GM21526 (cell line): ENCODE results near the gene PARD6G.
"Not testable (repeated sequence)": the region's sequence is repeated elsewhere in the genome, so short reads cannot be mapped to it uniquely, and the experiment has no call there.

ENCODE experiments used
- ATAC-seq: cut with Tn5 transposase; IDR thresholded peaks from one replicate; pipeline ENCODE4 v1.9.1; 2021; ENCODE audit warnings: moderate library complexity; ENCODE audit not compliant: unreplicated experiment, low FRiP score

PARD6G gene

GRCh38 chr18:80241919-80242777 lies 5.2 kb downstream of the PARD6G start:
- ATAC-seq: no peak

- ATAC-seq: no peak
Observed at GRCh38 chr18:80239830-80240229, 7.5 kb downstream of the PARD6G start.

GRCh38 chr18:80238651-80239260 lies 8.6 kb downstream of the PARD6G start:
- no peak for ATAC-seq

DNA sequence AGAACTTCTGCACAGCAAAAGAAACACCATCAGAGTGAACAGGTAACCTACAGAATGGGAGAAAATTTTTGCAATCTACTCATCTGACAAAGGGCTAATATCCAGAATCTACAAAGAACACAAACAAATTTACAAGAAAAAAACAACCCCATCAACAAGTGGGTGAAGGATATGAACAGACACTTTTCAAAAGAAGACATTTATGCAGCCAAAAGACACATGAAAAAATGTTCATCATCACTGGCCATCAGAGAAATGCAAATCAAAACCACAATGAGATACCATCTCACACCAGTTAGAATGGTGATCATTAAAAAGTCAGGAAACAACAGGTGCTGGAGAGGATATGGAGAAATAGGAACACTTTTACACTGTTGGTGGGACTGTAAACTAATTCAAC lies 9.8 kb downstream of the PARD6G start:
- not testable (repeated sequence) for ATAC-seq

DNA sequence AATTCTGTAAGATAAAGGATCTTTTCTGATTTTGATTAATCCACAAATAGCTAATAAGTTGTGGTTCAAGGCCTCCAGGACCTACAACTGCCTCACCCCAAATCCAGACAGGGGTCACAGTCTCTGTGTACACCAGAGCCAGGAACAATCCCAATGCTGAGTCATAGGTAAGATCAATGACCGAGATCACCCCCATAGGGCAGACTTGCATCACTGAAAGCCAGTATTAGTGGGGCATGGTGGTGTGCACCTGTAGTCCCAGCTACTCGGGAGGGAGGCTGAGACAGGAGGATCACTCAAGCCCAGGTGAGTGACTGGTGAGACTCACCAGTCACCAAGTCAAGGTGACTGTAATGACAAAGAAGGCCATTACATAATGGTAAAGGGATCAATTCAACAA lies 12.9 kb downstream of the PARD6G start:
- no peak for ATAC-seq

- ATAC-seq: no peak
Observed at GRCh38 chr18:80233899-80234298, 13.4 kb downstream of the PARD6G start.

GRCh38 chr18:80233201-80233835 lies 14.0 kb downstream of the PARD6G start:
- no peak for ATAC-seq

DNA sequence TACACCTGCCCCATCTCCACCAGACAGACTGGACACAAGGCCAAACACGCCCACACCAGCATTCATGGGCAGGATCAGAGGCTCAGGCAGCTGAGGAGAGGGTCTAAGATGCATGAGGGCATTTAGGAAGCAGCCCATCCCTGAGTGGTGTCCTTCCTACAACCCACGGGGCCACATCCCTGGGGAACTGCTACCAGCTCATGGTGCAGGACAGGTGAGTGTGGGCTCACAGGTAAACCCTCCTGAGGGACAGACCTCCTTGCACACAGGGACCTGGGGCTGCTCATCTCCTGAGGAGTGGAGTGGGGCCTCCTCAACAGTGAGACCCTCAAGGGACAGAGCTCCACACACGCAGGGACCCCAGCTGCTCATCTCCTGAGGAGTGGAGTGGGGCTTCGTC lies 14.6 kb downstream of the PARD6G start:
- ATAC-seq: no peak

DNA sequence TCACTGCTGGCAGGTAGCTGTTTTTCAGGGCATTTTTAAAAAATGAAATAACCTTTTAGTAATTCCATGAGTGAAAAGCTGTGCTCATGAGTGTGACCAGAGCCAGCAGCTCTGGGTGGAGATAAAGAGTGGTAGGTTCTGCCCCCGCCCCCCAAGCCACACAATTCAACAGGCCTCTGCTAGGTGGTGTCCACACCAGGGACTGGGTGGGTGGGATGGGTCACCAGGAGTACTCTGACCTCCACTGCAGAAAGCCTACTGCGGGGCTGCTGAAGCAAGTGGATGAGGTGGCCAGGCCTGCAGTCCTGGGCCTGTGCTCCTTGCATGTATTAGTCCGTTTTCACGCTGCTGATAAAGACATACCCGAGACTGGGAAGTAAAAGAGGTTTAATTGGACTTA lies 15.3 kb downstream of the PARD6G start:
- no peak for ATAC-seq

DNA sequence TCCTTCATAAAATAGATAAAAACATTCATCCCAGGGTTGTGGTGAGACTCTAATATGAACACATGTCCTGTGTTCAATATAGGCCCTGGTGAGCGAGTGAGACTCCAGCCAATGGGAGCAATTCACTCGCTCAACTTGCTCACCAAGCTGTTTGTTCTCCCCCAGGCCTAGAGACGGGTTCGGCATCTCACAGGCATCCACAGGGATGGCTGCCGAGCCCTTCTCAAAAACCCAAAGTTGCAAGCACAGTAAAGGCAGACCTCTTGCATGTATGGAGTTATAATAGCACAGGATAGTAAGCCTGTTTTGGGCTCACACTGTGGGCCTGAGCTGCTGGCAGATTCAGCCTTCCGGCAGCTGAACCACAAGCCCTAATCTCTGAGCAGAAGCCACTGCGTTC lies 15.7 kb downstream of the PARD6G start:
- ATAC-seq: no peak

DNA sequence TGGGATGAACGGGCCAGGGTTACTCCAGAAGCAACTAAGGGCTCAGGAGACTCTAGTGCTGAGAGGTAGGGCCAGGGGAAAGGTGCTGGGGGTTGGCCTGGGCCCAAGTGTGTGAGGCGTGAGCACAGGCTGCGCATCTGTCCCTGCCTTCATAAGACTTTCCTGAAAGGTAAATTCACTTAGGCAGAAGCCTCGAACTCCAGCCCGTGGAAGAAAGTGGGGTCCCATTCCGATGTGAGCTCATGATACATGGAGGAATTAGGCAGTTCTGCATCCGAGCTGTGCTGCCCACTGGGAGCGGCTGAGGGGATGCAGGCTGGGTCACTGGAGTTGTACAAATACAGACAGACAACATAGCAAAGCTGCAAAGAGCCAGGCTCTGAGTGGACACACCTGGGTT lies 16.2 kb downstream of the PARD6G start:
- no peak for ATAC-seq

DNA sequence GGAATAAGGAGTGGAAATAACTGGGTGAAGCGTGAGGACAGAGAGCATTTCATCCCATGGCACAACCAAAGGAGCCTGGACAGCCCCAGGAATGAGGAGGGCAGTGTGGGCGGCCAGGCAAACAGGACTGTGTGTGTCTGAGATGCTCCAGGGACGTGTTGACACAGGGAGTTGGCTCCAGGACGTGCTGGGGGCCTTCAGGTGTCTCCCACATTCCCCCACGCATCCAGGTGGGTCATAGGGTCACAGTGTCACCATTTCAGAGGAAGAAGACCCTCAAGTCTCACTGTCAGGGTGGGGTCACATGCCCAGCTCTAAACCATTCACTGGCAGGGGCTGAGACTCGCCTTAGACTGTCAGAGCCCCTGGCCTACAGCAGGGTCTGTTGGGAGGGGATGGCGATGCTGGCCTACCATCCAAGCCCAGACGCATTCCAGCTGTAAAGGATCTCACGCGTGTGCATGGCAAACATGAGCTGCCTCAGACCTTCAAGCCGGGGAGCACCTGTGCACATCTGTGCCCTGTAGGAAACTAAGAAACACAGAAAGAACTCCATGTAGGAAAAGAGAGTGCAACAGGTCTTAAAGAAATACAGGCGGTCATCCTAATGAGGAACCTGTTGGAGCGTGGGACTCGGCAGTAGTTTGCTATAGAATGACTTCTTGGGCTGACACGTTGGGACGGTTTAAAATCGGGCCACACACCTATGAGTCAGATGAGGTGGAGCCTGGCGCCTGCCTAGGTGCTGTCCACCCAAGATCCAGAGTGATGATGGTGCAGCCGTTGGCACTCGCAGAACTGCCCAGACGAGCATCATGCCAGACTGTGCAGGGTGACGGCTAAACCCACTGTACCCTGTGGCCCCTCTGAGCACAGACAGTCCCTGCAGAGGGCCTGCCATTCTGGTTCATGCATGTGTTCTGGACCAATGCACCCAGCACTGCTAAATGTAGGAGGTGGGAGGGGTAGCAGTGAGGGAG lies 17.3 kb downstream of the PARD6G start:
- no peak for ATAC-seq

- no peak for ATAC-seq
Observed at GRCh38 chr18:80229363-80229762, 18.0 kb downstream of the PARD6G start.

DNA sequence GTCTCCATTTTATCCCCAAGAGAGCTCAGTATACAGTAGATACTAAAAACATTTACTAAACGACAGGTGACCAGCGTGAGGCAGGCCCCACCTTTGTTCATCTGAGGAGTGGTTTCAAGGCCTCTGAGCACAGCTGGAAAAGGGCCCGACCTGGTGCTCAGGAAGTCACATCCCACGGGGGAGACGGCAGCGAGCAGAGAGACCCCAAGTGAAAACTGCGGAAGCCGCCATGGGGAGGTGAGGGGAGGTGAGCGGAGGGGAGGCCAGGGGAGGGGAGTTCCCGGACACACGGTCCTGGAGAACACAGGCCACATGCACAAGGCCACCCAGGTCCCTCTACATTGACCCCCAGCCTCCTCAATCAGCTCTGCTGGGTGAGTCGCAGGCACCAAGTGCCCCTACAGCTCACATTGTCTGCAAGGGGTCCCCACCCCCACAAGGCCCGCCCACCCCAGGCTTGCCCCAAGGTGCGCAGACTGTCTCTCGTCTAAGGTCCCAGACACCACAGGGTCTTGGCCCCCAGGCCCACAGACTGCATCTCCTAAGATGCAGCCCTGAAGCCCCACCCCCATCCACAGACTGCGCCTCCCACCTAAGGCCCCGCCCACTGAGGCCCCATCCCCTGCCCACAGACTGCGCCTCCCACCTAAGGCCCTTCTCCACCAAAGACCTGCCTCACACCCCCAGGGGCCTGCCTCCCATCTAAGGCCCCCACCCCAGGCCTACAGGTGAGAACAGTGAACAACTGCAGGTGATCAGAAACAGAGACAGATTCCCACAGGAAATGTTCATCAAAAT lies 19.1 kb downstream of the PARD6G start:
- no peak for ATAC-seq

DNA sequence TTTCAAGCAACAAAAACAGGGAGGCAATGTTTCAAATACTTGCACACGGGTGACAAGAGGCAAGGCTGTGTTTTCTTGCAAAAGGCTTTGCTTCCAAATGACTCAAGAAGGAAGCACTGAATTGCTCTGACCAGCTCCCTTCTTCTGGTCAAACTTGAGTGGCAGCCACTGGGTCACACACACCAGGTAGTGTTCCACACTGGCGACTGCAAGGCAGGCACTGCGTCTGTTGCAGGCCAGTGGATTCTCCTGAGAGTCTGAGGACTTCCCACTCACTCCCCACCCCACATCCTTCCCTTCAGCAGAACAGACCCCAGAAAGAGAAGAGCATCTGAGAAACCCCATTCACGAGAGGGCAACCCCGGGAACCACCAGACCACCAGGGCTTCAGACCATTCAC lies 19.8 kb downstream of the PARD6G start:
- ATAC-seq: no peak

DNA sequence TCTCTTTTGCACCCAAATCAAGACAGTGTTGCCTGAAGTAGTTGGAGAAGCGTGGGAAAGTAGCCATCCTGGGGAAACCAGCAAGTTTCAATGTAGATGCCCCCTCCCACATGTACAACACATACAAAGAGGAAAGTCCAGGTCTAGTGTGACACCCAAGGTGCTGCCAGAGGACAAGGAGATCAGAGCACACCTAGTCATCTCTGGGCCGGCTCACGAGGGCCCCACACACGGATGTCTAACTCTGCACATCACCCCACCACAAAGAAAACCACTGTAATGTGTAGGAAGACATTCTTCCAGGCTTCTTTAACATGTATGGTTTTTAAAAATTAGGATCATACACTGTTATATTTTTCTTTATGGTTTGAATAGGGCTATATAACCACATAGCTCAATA lies 21.6 kb downstream of the PARD6G start:
- no peak for ATAC-seq

- ATAC-seq: no peak
Observed at GRCh38 chr18:80223581-80224148, 23.6 kb downstream of the PARD6G start.

DNA sequence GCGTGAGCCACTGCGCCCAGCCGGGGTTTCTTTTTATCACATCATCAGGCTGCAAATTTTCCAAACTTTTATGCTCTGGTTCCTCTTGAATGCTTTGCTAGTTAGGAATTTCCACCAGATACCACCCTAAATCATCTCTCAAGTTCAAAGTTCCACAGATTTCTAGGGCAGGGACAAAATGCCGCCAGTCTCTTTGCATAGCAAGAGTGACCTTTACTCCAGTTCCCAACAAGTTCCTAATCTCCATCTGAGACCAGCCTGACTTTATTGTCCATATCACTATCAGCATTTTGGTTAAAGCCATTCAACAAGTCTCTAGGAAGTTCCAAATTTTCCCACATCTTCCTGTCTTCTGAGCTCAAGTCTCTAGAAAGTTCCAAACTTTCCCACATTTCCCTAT lies 27.8 kb downstream of the PARD6G start:
- not testable (repeated sequence) for ATAC-seq
